ENCODE results near the gene BDKRB1.

DNA sequence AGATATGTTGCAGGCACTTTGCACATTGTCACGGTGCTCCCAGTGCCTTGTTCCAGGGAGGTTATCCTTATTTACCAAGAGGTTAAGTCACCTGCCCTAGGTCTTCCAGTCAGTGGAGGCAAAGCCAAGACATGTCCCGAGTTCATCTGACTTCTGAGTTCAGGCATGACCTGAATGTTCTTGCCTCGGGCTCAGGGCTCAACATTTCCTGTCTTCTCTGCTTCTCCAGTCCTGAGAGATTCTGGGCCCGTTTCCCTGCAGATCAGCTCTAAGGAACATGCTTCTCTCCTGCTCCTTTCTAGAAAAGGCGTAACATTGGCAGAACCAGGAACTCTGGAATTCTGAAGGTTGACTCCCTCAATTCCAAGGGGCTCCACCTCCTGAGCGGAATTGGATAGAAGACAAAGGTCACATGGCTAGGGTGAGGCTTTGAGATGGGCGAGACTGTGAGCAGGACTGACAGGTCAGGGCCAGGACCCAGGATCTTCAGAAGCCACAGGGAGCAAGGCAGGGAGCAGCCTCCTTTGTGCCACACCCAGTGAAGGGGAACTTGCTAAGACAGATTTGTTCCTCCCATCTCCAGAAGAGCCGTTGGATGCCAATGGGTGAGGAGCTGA is 31.4 kb upstream of the BDKRB1 start:
- TF ChIP-seq, protein P1, sequence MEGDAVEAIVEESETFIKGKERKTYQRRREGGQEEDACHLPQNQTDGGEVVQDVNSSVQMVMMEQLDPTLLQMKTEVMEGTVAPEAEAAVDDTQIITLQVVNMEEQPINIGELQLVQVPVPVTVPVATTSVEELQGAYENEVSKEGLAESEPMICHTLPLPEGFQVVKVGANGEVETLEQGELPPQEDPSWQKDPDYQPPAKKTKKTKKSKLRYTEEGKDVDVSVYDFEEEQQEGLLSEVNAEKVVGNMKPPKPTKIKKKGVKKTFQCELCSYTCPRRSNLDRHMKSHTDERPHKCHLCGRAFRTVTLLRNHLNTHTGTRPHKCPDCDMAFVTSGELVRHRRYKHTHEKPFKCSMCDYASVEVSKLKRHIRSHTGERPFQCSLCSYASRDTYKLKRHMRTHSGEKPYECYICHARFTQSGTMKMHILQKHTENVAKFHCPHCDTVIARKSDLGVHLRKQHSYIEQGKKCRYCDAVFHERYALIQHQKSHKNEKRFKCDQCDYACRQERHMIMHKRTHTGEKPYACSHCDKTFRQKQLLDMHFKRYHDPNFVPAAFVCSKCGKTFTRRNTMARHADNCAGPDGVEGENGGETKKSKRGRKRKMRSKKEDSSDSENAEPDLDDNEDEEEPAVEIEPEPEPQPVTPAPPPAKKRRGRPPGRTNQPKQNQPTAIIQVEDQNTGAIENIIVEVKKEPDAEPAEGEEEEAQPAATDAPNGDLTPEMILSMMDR (IDR thresholded peaks at IDR 0.05; ENCODE audit: low read depth, low read length) = no peak
- no peak for TF ChIP-seq EZH2phosphoT487 (IDR thresholded peaks at IDR 0.05; ENCODE audit: low read depth)

Data from OCI-LY3 (cell line).